ENCODE data around the gene CLK4.

GRCh38 chr5:178557416-178557815, 69.4 kb downstream of the CLK4 start:
- TF ChIP-seq, protein P1, sequence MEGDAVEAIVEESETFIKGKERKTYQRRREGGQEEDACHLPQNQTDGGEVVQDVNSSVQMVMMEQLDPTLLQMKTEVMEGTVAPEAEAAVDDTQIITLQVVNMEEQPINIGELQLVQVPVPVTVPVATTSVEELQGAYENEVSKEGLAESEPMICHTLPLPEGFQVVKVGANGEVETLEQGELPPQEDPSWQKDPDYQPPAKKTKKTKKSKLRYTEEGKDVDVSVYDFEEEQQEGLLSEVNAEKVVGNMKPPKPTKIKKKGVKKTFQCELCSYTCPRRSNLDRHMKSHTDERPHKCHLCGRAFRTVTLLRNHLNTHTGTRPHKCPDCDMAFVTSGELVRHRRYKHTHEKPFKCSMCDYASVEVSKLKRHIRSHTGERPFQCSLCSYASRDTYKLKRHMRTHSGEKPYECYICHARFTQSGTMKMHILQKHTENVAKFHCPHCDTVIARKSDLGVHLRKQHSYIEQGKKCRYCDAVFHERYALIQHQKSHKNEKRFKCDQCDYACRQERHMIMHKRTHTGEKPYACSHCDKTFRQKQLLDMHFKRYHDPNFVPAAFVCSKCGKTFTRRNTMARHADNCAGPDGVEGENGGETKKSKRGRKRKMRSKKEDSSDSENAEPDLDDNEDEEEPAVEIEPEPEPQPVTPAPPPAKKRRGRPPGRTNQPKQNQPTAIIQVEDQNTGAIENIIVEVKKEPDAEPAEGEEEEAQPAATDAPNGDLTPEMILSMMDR (IDR thresholded peaks at IDR 0.05): no peak
- TF ChIP-seq POLR2A (IDR thresholded peaks at IDR 0.05): no peak

Measured in suprapubic skin (tissue), 3 donors.